Measurements from ENCODE around the gene MUC4.

DNA sequence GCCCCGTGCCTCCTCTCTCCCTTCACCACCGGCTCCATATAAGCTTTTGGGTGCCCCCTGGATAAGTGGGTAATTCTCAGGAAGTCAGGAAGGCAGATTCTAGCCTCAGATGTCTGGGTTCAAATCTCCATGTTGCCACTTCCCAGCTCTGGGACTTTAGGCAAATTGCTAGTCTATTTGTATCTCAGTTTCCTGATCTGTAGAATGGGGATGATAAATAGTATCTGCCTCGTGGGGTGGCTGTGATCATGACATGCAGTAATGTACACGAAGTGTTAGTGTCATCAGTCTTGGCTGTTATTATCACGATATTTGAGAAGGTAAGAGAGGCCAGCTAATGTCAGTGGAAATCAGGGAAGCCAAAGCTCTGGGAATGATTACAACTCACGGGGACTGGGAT is 43.3 kb downstream of the MUC4 start:
- TF ChIP-seq POLR2AphosphoS5 (IDR thresholded peaks at IDR 0.05; ENCODE audit: low read depth, low read length) (no peak), POLR2A (IDR thresholded peaks at IDR 0.05; ENCODE audit: low read depth, low read length) (no peak), TAF1 (IDR thresholded peaks at IDR 0.05; ENCODE audit: low read depth, low read length) (no peak)

Measured in GM12891 (cell line).